OCI-LY3 (cell line): ENCODE measurements around the gene SPTAN1.

Experiments used
- H2AFZ ChIP-seq: fragments of 200-600, 300-600 bp; shearing (Covaris generic); 2 replicates; pipeline ENCODE4 v1.6.0; 2014; ENCODE audit warnings: antibody characterized with exemption, low read depth, low read length
- H3K27ac ChIP-seq: fragments of 200-600, 300-600 bp; sonication (generic); 2 replicates; pipeline ENCODE4 v1.5.1; 2014; ENCODE audit warnings: mild to moderate bottlenecking, low read length, moderate library complexity, mixed read lengths
- H3K27me3 ChIP-seq: fragments of 200-600, 300-600 bp; sonication (generic); 2 replicates; pipeline ENCODE4 v1.6.1; 2014; ENCODE audit warnings: low read depth, low read length, mixed read lengths
- H3K36me3 ChIP-seq: fragments of 200-600, 300-600 bp; sonication (generic); replicated peaks from 2 replicates; pipeline ENCODE3; 2014; ENCODE audit warnings: low read depth, low read length, mixed read lengths
- H3K4me1 ChIP-seq: fragments of 300-600, 200-600 bp; sonication (generic); 2 replicates; pipeline ENCODE4 v1.6.1; 2014; ENCODE audit warnings: low read length, mixed read lengths
- H3K4me2 ChIP-seq: fragments of 200-600, 300-600 bp; sonication (generic); 2 replicates; pipeline ENCODE4 v1.6.1; 2014; ENCODE audit warnings: low read length, mixed read lengths
- H3K4me3 ChIP-seq: fragments of 300-600, 200-600 bp; sonication (generic); 2 replicates; pipeline ENCODE4 v1.5.1; 2014; ENCODE audit warnings: antibody characterized with exemption, mild to moderate bottlenecking, low read length, moderate library complexity
- H3K79me2 ChIP-seq: fragments of 300-600, 200-600 bp; shearing (Covaris generic); 2 replicates; pipeline ENCODE4 v1.6.1; 2014; ENCODE audit warnings: mild to moderate bottlenecking, low read length, mixed read lengths
- H3K9ac ChIP-seq: fragments of 300-600, 200-600 bp; shearing (Covaris generic); 2 replicates; pipeline ENCODE4 v1.6.0; 2014; ENCODE audit warnings: mild to moderate bottlenecking, low read length, moderate library complexity
- H3K9me3 ChIP-seq: fragments of 200-600, 300-600 bp; shearing (Covaris generic); 2 replicates; pipeline ENCODE4 v1.6.1; 2014; ENCODE audit warnings: low read length, mixed read lengths; ENCODE audit not compliant: insufficient read depth
- H4K20me1 ChIP-seq: fragments of 200-600, 300-600 bp; sonication (generic); 2 replicates; pipeline ENCODE4 v1.6.1; 2016; ENCODE audit warnings: low read length, mixed read lengths; ENCODE audit not compliant: insufficient read depth
- EZH2phosphoT487 ChIP-seq: fragments of 200-600 bp; shearing (Covaris generic); IDR thresholded peaks from 2 replicates; pipeline ENCODE4 v1.6.1; 2018; ENCODE audit warnings: antibody characterized with exemption, mixed run types, low read depth
- TF ChIP-seq, protein P1 (sequence below): fragments of 200-600, 300-600 bp; sonication (generic); IDR thresholded peaks from 2 replicates; pipeline ENCODE4 v1.5.1; 2014; ENCODE audit warnings: antibody characterized with exemption, low read length, low read depth

Gene SPTAN1

DNA sequence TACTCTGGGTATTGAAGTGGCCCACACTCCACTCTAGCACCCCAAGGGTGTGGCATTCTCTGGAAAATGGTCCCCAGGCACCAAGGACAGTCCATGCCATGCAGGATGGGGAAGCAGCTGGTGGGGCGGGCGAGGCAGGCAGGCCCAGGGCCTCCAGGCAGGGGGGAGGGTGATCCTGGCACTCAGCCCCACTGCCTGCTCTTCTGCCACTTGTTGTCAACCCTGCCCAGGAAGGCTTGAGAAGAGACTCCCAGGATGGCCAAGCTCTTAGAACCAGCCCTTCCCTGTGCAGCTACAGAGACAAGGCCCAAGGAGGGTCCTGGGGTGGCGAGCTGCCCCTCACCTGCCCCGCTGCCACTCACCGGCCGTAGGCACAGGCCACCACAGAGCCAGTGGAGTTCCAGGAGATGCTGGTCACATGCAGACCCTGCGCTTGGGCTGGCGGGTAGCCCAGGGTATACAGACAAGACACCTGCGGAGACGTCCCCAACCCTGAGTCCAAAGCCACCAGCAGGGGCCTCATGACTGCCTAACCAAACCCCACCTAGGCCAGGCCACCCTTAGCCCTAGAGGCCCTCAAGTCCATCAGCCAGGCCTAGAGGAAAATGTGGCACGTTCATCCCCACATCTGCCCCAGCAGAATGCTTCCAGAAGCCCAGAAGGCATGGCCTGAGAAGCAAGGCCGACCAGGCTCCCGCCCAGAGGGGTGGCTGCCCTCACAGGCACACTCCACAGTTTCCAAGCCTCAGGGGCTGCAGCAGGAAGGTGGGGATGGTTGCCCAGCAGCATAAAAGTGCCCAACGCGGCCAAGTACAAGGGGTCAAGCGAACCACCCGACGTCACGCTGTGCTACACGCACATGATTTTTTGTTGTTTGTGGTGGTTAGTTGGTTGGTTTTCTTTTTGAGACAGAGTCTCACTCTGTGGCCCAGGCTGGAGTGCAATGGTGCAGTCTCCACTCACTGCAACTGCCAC lies 84.5 kb downstream of the SPTAN1 start:
- no peaks in the 10 kb centered on the region for H4K20me1 ChIP-seq
- no peaks in the 10 kb centered on the region for H3K9me3 ChIP-seq
- no peak overlapping the region for H3K4me3 ChIP-seq
- no peaks in the 10 kb centered on the region for H3K79me2 ChIP-seq
- H3K9ac ChIP-seq = no peak overlapping the region
- no peak overlapping the region for H3K27ac ChIP-seq
- peaks cover 29% of the 10 kb centered on the region for H3K36me3 ChIP-seq
- no peak overlapping the region for H2AFZ ChIP-seq
- no peaks in the 10 kb centered on the region for H3K27me3 ChIP-seq
- TF ChIP-seq, protein P1, sequence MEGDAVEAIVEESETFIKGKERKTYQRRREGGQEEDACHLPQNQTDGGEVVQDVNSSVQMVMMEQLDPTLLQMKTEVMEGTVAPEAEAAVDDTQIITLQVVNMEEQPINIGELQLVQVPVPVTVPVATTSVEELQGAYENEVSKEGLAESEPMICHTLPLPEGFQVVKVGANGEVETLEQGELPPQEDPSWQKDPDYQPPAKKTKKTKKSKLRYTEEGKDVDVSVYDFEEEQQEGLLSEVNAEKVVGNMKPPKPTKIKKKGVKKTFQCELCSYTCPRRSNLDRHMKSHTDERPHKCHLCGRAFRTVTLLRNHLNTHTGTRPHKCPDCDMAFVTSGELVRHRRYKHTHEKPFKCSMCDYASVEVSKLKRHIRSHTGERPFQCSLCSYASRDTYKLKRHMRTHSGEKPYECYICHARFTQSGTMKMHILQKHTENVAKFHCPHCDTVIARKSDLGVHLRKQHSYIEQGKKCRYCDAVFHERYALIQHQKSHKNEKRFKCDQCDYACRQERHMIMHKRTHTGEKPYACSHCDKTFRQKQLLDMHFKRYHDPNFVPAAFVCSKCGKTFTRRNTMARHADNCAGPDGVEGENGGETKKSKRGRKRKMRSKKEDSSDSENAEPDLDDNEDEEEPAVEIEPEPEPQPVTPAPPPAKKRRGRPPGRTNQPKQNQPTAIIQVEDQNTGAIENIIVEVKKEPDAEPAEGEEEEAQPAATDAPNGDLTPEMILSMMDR = no peak
- TF ChIP-seq EZH2phosphoT487 = no peak
- H3K4me1 ChIP-seq = no peaks in the 10 kb centered on the region
- H3K4me2 ChIP-seq = no peak overlapping the region

DNA sequence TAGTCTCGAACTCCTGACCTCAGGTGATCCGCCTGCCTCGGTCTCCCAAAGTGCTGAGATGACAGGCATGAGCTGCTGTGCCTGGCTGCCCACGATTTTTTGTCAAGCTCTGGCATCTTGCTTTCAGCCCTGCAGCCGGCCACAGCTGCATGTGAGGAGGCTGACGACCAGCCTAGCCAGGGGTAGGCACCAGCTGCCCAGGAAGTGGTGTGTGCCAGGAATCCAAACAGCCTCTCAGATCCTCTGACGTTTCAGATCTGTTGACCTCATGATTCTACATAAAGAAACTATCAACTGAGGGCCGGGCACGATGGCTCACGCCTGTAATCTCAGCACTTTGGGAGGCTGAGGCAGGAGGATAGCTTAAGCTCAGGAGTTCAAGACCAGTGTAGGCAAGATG lies 85.3 kb downstream of the SPTAN1 start:
- H3K9me3 ChIP-seq = no peaks in the 10 kb centered on the region
- TF ChIP-seq EZH2phosphoT487 = no peak
- H3K4me3 ChIP-seq = no peak overlapping the region
- no peak overlapping the region for H2AFZ ChIP-seq
- no peak overlapping the region for H3K27ac ChIP-seq
- H3K4me2 ChIP-seq = no peak overlapping the region
- H3K27me3 ChIP-seq = no peaks in the 10 kb centered on the region
- no peaks in the 10 kb centered on the region for H3K79me2 ChIP-seq
- peaks cover 21% of the 10 kb centered on the region for H3K36me3 ChIP-seq
- no peak overlapping the region for H3K9ac ChIP-seq
- H3K4me1 ChIP-seq = no peaks in the 10 kb centered on the region
- no peaks in the 10 kb centered on the region for H4K20me1 ChIP-seq

DNA sequence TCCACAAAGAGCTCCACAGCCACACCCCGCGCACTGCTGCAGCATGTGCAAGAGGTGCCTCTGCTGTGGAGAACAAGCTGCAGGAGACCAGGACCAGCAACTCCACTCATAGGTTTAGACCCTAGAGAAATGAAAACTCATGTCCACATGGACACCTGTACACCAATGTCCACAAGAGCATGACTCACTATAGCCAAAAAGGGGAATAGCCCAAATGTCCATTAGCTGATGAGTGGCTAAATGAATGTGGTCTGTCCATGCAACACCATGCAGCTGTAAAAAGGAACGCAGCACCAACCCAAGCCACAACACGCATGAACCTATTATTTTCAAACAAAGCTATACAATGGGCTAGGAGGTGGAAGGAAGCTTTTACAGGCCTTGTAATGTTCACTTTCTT lies 86.2 kb downstream of the SPTAN1 start:
- no peak overlapping the region for H2AFZ ChIP-seq
- peaks cover 14% of the 10 kb centered on the region for H3K36me3 ChIP-seq

DNA sequence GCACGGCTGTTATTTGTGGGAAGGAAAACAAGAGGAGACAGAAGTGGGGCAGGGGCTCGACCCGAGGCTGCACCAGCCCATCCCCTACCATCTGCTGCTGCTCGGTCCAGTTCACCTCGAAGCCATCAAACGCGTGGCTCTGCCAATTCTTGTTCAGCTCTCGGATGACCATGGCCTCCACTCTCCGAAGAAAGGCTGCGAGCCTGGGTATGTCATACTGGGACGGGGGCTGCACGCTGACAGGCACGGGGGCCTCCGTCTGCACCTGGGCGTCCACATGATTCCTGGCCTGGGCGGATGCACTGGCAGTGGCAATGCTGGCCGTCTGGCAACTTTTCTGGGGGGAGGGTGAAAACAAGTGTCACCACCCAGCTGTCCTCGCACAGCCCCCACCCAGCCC lies 88.2 kb downstream of the SPTAN1 start:
- peaks cover 13% of the 10 kb centered on the region for H3K4me1 ChIP-seq

More for the DNA sequence above, 86.2 kb downstream of the SPTAN1 start:
- Histone ChIP-seq H3K4me3 (no peak overlapping the region), H3K79me2 (no peaks in the 10 kb centered on the region), H3K9ac (no peak overlapping the region), H3K4me1 (peaks cover 7% of the 10 kb centered on the region), H3K4me2 (no peak overlapping the region), H4K20me1 (no peaks in the 10 kb centered on the region), H3K27me3 (no peaks in the 10 kb centered on the region), H3K9me3 (no peaks in the 10 kb centered on the region), H3K27ac (no peak overlapping the region)
- no peak for TF ChIP-seq EZH2phosphoT487
- TF ChIP-seq, protein P1 = no peak

More for the DNA sequence above, 88.2 kb downstream of the SPTAN1 start:
- Histone ChIP-seq H2AFZ (no peak overlapping the region), H4K20me1 (no peaks in the 10 kb centered on the region), H3K79me2 (no peaks in the 10 kb centered on the region), H3K4me3 (no peak overlapping the region), H3K4me2 (no peak overlapping the region), H3K36me3 (peaks cover 7% of the 10 kb centered on the region), H3K27me3 (no peaks in the 10 kb centered on the region), H3K9ac (no peak overlapping the region), H3K27ac (no peak overlapping the region), H3K9me3 (no peaks in the 10 kb centered on the region)
- no peak for TF ChIP-seq EZH2phosphoT487
- TF ChIP-seq, protein P1 = no peak
